Keratinocyte (primary cell): ENCODE measurements around the gene GTF2I. TPM values are rescaled to one million over a fixed set of nuclear protein-coding genes. Genes with fewer than 3 reads are reported as not detected.
"Not testable (repeated sequence)": the region's sequence is repeated elsewhere in the genome, so short reads cannot be mapped to it uniquely, and the experiment has no call there.

ENCODE experiments used
- DNase-seq: peaks from one replicate; pipeline ENCODE4 v3.0.0-alpha.2; 2011; ENCODE audit warnings: low read depth, missing footprints, low spot score
- FAIRE-seq: peaks from 2 replicates; lab custom pipeline; 2011; peaks lifted over from hg19 to GRCh38; lab: Jason Lieb, UNC
- H2AFZ ChIP-seq: 2 replicates; pipeline ENCODE4 v1.6.0; 2012; ENCODE audit warnings: low read length, control low read depth, inconsistent platforms; ENCODE audit not compliant: control insufficient read depth
- H3K27ac ChIP-seq: 2 replicates; pipeline ENCODE4 v1.5.1; 2011; ENCODE audit warnings: low read length; ENCODE audit not compliant: control insufficient read depth, insufficient read depth
- H3K27me3 ChIP-seq: 3 replicates; pipeline ENCODE4 v1.6.0; 2011; ENCODE audit warnings: low read length; ENCODE audit not compliant: control insufficient read depth, insufficient read depth; ENCODE audit errors: extremely low read depth
- H3K36me3 ChIP-seq, 2 experiments: 2 replicates in 1 of 2; 3 replicates in 1 of 2; pipeline ENCODE4 v1.5.1; 2011; ENCODE audit warnings: low read length in 2 of 2, mild to moderate bottlenecking in 1 of 2; ENCODE audit not compliant: control insufficient read depth in 2 of 2, insufficient read depth in 2 of 2; ENCODE audit errors: extremely low read depth in 1 of 2
- H3K4me1 ChIP-seq: 3 replicates; pipeline ENCODE4 v1.5.1; 2011; ENCODE audit warnings: low read length; ENCODE audit not compliant: control insufficient read depth, insufficient read depth; ENCODE audit errors: extremely low read depth
- H3K4me2 ChIP-seq: 3 replicates; pipeline ENCODE4 v1.6.0; 2011; ENCODE audit warnings: low read depth, low read length; ENCODE audit not compliant: control insufficient read depth, insufficient read depth; ENCODE audit errors: extremely low read depth
- H3K4me3 ChIP-seq, 3 experiments: fragments of 200-600 bp in 1 of 3; sonication (generic) in 1 of 3; 2 replicates in 2 of 3; 3 replicates in 1 of 3; pipeline ENCODE4 v1.5.1; 2011 to 2016; ENCODE audit warnings: low read length in 3 of 3, mild to moderate bottlenecking in 3 of 3, control low read depth in 2 of 3, inconsistent platforms in 1 of 3, low read depth in 1 of 3, mixed read lengths in 1 of 3, mixed run types in 1 of 3, moderate library complexity in 1 of 3; ENCODE audit not compliant: control insufficient read depth in 2 of 3, insufficient read depth in 2 of 3; ENCODE audit errors: extremely low read depth in 1 of 3
- H3K79me2 ChIP-seq: 2 replicates; pipeline ENCODE4 v1.6.0; 2012; ENCODE audit warnings: low read length; ENCODE audit not compliant: control insufficient read depth, insufficient read depth
- H3K9ac ChIP-seq: 3 replicates; pipeline ENCODE4 v1.6.0; 2011; ENCODE audit warnings: low read length; ENCODE audit not compliant: control insufficient read depth, insufficient read depth; ENCODE audit errors: extremely low read depth
- H3K9me1 ChIP-seq: 3 replicates; pipeline ENCODE4 v1.6.0; 2011; ENCODE audit warnings: low read length; ENCODE audit not compliant: control insufficient read depth, insufficient read depth; ENCODE audit errors: extremely low read depth
- H3K9me3 ChIP-seq: 2 replicates; pipeline ENCODE4 v1.5.1; 2012; ENCODE audit warnings: low read depth, low read length; ENCODE audit not compliant: control insufficient read depth
- H4K20me1 ChIP-seq: 3 replicates; pipeline ENCODE4 v1.6.0; 2011; ENCODE audit warnings: low read length; ENCODE audit not compliant: control insufficient read depth, insufficient read depth; ENCODE audit errors: extremely low read depth
- CTCF ChIP-seq, 3 experiments: IDR thresholded peaks in 1 of 3; conservative IDR thresholded peaks in 1 of 3; optimal IDR thresholded peaks in 1 of 3; 2 replicates in 2 of 3; 3 replicates in 1 of 3; pipeline versions ENCODE3 to v1.5.1; 2011; ENCODE audit warnings: low read length in 3 of 3, mild to moderate bottlenecking in 3 of 3, moderate library complexity in 2 of 3, control low read depth in 1 of 3, inconsistent platforms in 1 of 3; ENCODE audit not compliant: insufficient read depth in 2 of 3; ENCODE audit errors: extremely low read depth in 1 of 3
- EZH2 ChIP-seq: IDR thresholded peaks from one replicate; pipeline ENCODE4 v1.6.1; 2012; ENCODE audit warnings: inconsistent platforms, mild to moderate bottlenecking, low read length, moderate library complexity
- dilution Hi-C: fragments of 300-500 bp; cut with MboI; formaldehyde crosslinking; loops from one replicate; pipeline ENCODE4 v1.7.0; 2020; ENCODE audit warnings: low sequenced_read_pairs; ENCODE audit not compliant: extremely low pct_ligation_motif_present
- polyA plus RNA-seq, 5 experiments: library from polyadenylated mRNA; depleted of rRNA in 3 of 5; stranded (reverse) in 3 of 5; stranded (forward) in 1 of 5; unstranded in 1 of 5; fragments of >200 nt; gene quantifications; 1 replicate in 1 of 5; 2 replicates in 3 of 5; 3 replicates in 1 of 5; pipeline versions ENCODE4 v1.2.1 to v1.2.3, GENCODE V29; 2011 to 2012; ENCODE audit warnings: missing spikeins in 2 of 5, low read depth in 1 of 5, low replicate concordance in 1 of 5

Gene GTF2I
- polyA plus RNA-seq, 1 donor (not counting 4 experiments of a cell fraction or from before 2014, with no cell fraction given): 56.1 TPM

DNA sequence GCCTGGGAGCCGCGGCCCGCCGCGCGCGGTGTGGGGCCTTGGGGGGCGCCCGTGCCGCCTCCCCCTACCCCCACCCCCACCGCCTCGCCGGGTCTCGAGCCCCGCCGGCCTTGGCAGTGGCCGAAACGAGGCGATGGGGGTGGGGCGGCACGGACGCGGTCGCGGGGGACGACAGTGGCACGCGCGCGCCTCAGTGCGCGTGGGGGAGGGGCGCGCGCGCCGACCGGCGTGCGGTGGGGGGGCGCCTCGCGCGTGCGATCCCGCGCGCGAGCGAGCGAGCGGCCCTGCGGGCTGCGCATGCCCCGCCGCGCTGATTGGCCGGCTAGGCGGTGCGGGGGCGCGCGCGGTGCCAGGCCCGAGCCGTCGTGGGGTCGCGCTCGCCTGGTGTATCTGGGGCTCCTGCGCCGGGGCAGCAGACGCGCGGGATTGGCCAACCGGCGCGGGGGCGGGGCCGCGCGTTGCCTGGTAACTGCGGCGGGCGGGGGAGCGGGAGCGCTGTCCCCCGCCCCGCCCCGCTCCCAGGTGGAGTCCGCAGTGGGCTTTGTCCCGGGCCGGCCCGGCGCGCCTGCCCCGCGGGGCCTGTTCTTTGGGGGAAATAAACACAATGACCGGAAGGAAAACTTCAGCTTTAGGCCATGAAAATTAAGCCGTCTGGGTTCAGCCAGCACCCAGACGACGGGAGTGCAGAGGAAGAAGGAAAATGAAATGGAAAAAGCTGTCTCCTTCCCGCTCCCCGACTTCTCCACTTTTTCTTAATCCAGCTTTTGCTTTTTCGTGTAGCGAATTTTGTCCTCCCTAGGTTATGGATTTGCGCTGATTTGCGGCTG is 873 bp downstream of the GTF2I start:
- Histone ChIP-seq H3K9me3 (no peaks in the 10 kb centered on the region), H3K4me3 (peak overlapping the region; percentile 59 to 91 (median 88)), H4K20me1 (peaks cover 12% of the 10 kb centered on the region), H3K79me2 (peaks cover 47% of the 10 kb centered on the region), H3K4me1 (peaks cover 34% of the 10 kb centered on the region), H3K4me2 (peak overlapping the region; percentile 97), H3K36me3 (peaks cover 0 to 2% of the 10 kb centered on the region in 2 experiments), H3K27me3 (no peaks in the 10 kb centered on the region), H3K9ac (peak overlapping the region; percentile 94), H2AFZ (peak overlapping the region; percentile 30), H3K9me1 (no peaks in the 10 kb centered on the region), H3K27ac (peak overlapping the region; percentile 85)
- DNase-seq (peak; percentile 35), FAIRE-seq (no peak)
- dilution Hi-C loops: no loop called here
- no peak for TF ChIP-seq CTCF (optimal IDR thresholded peaks at IDR 0.05 in 1 of 3, IDR thresholded peaks at IDR 0.05 in 1 of 3, conservative IDR thresholded peaks at IDR 0.05 in 1 of 3; ENCODE audit: extremely low read depth in 1 of 3, insufficient read depth in 2 of 3, low read length in 3 of 3)
- no peak for TF ChIP-seq EZH2

DNA sequence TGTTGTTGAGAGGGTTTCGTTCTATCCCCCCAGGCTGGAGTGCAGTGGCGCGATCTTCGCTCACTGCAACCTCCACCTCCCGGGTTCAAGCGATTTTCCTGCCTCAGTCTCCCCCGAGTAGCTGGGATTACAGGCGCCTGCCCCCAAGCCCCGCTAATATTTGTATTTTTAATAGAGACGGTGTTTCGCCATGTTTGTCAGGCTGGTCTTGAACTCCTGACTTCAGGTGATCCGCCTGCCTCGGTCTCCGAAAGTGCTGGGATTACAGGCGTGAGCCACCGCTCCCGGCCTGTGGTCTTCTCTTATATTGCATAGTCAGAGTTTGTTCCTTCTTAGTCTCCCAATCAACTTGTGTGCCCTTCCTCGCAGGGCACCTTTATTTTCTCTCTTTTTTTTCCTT is 2.7 kb downstream of the GTF2I start:
- H3K9me1 ChIP-seq, dilution Hi-C loops, H3K9me3 ChIP-seq, DNase-seq, H3K36me3 ChIP-seq, H2AFZ ChIP-seq, FAIRE-seq, H3K27me3 ChIP-seq: not testable (repeated sequence)
- Histone ChIP-seq H4K20me1 (peaks cover 15% of the 10 kb centered on the region), H3K4me1 (peaks cover 41% of the 10 kb centered on the region), H3K4me2 (peak overlapping the region; percentile 97), H3K9ac (peak overlapping the region; percentile 94), H3K4me3 (peak overlapping the region; percentile 50 to 91 (median 69)), H3K27ac (peak overlapping the region; percentile 94), H3K79me2 (peaks cover 65% of the 10 kb centered on the region)

- H3K9ac ChIP-seq, H3K27me3 ChIP-seq, H3K27ac ChIP-seq, H3K9me1 ChIP-seq, H3K4me3 ChIP-seq, H3K36me3 ChIP-seq, H3K4me2 ChIP-seq, H3K9me3 ChIP-seq, DNase-seq, FAIRE-seq, dilution Hi-C loops, H2AFZ ChIP-seq: not testable (repeated sequence)
- H3K79me2 ChIP-seq: peaks cover 82% of the 10 kb centered on the region
- H3K4me1 ChIP-seq: peaks cover 35% of the 10 kb centered on the region
- peaks cover 15% of the 10 kb centered on the region for H4K20me1 ChIP-seq
Measured at GRCh38 chr7:74661836-74662794, 4.6 kb downstream of the GTF2I start.
